ENCODE measurements around the gene RBBP8NL.
"Not testable (repeated sequence)": the region's sequence is repeated elsewhere in the genome, so short reads cannot be mapped to it uniquely, and the experiment has no call there.

RBBP8NL gene

DNA sequence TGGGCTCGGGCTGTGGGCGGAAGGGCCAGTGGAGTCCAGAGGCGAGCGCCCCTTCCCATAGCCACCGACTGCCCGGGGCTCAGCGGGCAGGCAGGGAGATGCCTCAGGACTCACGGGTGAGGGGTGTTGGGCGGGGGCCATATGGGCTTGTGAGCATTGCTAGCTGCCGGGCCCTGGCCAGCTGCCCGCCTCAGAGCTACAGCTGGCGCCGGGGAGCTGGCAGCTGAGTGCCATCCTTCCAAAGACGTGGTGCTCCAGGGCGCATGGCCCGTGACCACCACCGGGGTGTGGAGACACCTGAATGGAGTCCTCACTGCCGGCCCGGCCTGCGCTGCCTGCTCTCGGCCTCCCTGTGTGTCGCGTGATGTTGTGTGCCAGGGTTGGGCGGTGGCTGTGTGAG, 10.6 kb upstream of the RBBP8NL start:
- no peak for DNase-seq

DNA sequence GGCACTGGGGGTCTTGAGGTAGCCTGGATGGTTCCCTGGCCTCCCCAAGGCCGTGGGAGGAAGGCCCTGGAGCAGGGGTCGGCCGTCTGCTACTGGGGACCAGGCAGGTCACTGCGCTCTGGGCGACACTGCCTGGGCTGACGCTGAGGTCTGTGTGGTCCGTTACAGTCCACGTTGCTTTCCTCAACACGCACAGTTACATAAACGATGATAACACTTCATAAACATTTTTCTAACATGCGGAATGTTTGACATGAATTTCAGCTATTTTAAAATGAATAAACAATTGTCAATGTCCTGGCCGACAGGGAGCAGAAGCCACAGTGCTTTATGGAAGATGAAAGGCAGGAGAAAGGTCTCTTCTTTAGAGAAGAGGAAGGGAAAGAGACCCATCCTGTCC, 10.2 kb upstream of the RBBP8NL start:
- DNase-seq = no peak

DNA sequence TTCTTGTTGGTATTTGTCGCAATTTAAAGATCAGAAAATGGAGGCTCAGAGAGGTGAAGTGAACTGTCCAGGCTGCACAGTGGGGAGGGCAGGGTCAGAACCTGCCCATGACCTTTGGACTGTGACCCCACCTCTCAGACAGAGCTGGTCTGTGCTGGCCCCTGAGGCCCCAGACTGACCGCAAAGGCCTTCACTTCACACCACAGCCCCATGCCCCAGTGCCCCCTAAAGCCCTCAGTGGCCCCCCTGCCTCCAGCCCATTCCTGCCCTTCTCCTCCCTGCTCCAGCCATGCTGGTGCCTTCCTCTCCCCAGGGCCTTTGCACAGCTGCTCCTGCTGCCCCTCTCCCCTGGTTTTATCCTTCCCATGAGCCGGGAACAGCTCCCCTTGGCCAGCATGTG, 9.4 kb upstream of the RBBP8NL start:
- DNase-seq = no peak

DNA sequence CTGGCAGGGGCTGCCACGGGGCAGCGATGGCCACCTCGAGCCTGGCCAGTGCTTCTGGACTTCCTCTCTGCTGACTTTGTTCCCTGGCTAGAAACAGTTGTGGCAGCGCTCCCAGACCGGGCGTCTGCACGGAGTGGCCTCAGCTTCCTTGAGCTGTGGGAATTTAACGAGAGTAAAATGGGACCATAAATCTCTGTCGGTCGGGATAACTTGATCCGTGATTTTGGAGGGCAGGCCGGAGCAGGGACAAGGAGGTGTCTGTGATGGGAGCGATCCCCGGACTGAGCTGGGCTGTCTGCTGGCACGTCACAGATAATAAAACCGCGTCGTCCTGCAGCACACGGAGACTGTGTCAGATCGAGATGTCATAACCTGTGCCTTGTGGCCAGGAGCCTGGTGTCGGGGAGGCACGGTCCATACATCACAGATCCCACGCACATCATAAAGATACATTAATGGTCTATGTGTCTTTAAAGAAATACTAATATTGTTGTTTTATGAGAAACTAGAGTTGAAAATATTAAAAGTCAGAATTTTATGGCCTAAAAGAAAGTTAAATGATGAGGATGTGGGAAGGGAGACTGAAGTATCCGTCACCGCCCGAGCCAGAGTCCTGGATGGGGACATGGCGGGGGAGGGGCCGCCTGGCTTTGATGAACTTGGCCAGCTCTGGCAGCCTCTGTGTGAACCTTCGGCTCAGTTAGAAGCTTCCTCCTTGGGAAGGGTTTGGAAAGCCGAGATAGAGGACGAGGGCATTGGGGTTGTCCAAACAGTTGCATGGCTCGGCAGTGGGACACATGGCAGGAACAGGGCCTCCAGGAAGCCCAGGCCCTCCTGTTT, 6.5 kb upstream of the RBBP8NL start:
- DNase-seq = no peak

DNA sequence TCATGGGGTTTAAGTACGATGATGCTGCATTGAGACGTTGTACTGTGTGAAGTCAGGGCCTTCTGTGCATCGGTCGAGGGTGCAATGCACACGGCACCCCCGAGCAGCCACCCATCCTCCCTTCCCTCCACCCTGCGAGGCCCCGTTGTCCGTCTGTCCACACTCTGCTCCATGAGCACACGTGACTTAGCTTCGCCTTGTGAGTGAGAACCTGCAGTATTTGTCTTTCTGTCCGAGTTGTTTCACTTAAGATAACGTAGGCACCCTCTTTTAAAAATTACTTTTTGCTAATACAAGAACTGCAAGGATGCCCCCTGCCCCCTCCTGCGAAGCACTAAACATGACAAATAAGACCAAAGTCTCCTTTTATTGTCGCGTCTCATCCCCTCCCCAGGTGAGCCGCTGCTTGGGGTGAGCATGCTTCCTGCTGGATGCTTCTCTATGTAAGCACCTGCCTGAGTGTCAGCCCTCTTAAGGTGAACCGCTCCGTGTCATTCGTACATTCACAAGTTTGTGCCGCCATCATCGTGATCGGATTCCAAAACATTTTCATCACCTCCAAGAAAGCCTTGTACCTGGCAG, 3.6 kb upstream of the RBBP8NL start:
- no peak for DNase-seq

DNA sequence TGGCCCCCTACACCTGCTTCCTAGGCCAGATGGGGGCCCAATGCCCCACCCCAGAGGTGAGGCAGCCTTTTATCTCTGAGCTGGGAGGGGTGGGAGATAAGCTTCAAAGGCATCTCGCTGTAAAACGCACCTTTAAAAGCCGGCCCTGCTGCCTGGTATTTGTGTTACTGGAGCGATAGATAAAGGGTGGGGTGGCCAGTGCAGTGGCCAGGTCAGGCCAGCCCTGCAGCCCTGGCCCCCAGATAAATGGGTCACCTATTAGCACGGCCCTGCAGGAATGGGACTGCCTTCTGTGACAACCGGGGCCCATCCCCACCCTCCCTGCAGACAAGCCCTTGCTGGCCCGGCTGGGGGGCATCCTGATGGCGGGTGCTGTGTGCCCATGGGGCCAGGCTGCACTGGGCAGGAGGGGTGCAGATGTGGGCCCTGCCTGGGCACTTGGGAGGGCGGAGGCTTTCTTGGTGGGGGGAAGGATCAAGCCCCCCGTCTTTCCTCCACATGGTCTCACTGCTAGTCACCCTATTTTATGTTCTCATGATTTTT, 3.0 kb upstream of the RBBP8NL start:
- DNase-seq = no peak

DNA sequence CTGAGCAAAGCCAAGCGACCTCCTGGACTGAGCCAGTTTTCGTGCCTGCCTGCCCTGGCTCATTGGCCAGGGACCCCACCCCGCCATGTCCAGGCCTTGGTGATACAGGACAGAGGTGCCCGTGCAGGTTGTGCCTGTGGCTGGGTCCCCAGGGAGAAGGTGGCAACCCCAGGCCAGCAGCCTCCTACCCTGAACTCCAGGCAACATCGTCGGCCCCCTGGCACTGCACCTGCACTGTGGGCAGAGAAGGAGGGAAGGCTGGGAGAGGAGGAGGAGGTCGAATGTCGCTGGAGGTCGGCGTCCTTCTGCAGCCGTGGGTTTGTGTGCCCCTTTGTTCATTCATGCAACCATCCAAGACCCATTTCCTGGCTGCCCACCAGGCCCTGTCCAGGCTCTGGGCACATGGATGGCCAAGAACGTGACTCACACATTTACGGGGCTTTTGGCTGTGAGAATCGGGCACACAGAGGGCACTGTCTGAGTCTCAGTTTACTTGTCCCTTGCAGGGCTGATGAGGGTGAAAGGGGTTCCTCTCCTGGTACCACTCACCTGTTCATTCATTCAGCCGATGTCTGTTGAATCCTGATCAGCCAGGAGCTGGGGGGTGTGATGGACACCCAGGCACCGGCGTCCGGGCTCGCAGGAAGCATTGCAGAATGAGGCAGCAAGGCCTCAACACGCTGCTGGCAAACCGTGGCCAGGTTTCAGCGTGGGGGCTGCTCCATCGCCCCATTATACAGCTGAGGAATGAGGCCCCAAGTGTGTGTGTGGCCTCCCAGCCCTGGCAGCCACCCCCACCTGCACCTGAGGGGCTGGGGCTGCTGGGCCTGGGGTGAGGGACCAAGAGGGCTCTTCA, 2.3 kb upstream of the RBBP8NL start:
- no peak for DNase-seq

DNA sequence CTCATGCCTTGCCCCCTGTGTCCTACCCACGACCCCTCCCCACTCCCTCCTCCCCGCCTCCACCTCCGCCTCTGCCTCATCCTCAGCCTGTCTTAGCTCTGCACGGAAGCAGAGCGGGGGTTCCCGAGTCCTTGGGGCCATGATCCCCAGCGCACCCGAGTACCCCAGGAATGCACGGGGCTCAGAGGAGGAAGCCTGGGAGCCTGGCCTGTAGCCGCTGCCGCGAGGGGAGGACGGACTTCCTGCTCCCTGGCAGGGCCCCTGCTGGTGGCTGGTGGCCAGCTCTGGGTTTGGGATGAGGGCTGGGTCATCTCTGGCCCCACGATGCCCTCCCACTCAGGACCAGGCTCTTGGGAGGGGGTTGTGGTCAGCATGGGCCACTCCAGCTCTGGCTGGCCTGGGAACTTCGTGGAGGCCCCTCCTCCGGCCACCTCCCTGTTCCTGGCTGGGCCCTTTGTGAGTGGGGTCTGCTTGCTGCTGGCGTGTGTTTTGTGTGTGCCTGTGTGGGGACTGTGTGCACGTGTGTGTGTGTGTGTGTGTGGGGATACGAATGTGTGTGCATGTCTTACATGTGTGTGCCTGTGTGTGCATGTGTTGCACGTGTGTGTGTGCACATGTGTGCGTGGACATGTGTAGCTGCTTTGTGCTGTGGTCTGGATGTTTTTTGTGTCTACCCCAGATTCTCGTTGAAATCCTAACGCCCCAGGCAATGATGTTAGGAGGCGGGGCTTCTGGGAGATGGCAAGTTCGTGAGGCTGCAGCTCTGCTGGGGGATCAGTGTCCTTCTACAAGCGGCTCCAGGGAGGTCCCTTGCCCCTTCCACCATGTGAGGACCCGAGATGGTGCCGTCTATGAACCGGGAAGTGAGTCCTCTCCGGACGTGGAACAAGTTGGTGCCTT, 1.3 kb upstream of the RBBP8NL start:
- DNase-seq = no peak

DNA sequence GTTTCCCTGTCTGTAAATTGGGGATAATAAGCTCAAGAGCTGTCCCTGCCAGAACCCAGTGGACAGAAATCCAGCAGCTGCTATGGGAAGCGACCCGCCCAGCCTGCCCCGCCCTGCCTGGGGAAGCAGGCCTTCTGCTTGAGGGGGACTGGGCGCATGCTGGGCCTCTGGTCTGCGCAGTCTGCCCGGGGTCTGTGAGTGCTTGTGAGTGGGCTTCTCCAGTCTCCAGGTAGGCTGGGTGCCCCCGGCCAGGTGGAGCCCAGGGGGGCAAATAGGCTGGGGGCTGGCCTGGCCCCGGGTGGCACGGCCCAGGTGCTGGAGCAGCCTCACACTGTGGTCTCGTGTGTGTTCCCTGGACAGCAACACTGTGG, 648 bp upstream of the RBBP8NL start:
- no peak for DNase-seq

DNA sequence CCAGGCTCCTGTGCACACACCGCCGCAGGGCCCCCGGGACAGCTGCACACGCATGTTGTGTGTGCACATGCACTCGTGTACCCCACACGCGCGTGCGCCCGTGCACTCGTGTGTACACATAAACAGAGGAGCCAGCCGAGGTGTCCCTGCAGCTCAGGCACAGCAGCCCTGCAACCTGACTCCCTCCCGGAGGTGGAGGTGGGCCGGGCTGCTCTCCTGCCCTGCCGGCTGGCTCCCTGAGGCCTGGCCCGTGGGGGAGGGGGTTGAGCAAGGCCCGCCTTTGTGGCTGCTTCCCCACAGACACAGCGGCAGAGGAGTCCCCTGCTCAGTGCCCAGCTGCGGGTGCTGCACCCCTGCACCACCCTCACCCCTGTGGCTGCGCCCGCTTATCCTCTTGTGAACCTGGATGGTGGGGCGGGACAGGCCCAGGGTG, 624 bp downstream of the RBBP8NL start:
- no peak for DNase-seq

DNA sequence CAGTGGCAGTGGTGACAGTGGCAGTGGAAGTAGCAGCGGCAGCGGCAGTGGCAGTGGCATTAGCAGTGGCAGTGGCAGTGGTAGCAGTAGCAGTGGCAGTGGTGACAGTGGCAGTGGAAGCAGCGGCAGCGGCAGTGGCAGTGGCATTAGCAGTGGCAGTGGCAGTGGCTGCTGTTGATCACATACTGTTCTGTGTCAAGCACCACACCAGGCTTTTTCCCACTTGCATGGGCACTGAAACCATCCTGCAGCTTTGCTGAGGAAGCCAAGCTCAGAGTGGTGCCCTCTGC, 1.3 kb downstream of the RBBP8NL start:
- DNase-seq = not testable (repeated sequence)

DNA sequence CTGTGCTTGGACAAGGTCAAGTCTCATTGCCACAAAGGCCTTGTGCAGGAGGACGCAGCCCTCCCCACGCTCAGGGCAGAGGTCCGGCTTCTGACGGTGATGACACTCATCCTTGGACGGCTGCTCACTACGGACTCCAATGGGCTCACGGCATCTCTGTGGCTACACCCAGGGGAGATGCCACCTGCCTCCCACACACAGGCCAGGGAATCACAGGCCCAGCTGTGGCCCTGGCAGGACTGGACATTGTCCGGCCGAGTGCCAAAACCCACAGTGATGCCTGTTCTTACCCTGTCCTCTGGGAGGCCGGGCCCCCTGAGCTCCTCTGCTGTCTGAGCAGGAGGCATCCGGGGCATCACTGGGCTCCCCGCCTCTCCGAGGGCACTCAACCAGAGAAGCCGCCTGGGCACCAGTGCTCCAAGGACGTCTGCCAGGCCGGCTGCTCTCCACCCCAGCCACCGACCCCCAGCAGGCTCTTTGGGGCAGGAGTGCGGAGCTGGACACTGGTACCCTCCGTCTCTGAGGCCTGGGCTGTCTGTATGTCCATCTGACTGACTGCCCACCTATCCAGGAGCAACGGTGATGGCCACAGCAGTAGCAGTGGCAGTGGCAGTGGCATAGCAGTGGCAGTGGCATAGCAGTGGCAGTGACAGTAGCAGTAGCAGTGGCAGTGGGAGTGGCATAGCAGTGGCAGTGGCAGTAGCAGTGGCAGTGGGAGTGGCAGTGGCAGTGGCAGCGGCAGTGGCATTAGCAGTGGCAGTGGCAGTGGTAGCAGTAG, 1.9 kb downstream of the RBBP8NL start:
- DNase-seq = no peak

DNA sequence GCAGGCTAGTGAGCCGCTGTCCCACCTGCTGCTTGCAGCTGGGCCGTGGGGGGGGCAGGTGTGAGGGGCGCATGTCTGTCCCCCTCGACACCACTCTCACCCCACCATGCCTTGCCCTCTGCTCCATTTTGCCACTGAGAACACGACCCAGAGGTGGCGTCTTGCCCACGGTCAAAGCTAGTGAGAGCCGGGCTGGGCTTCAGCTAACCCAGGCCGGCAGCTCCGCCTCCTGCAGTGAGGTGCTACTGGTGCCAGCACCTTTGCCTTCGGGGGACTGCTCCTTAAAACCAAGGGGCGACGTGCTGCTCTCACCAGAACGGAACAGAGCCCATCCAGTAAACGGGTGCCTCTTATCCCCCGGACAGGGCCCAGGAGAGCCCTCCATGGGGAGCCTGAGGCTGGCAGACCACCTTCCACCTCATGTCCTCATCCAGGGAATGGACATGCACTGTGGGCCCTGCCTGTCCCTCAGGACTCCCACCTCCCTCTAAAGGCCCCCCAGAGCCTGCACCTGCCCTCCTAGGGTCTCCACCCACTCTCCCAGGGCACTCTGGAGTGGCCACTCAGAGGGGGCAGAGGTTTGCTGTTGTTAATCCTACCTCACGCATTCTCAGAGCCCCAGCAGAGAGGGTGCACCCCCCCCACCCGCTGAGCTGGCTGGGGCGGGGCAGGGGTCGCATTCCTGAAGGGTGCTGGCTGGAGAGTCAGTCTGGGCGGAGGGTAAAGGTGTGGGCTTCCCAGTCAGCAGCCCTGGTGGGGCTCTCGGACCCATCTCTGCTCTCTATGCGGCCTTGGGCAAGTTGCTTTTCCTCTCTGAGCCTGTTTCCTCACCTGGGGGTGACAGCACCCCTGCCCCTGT, 2.9 kb downstream of the RBBP8NL start:
- DNase-seq = no peak

DNA sequence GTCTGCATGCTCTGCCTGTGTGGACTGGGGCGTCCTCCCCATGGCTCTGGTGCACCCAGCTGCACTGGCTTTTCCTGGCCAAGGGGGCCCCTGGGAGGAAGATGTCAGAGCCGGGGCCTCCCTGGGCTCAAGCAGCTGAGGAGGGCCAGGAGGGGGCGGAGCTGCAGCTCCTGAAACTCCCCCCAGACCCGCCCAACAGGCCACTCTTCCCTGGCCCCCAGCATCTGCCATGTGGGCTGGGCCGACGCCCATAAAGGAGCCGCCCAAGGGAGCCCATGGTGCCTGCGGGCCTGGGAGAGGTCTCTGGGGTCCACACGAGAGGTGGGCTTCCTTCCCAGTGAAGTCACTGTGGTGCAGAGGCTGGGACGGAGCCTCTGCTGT, 4.0 kb downstream of the RBBP8NL start:
- DNase-seq = no peak

DNA sequence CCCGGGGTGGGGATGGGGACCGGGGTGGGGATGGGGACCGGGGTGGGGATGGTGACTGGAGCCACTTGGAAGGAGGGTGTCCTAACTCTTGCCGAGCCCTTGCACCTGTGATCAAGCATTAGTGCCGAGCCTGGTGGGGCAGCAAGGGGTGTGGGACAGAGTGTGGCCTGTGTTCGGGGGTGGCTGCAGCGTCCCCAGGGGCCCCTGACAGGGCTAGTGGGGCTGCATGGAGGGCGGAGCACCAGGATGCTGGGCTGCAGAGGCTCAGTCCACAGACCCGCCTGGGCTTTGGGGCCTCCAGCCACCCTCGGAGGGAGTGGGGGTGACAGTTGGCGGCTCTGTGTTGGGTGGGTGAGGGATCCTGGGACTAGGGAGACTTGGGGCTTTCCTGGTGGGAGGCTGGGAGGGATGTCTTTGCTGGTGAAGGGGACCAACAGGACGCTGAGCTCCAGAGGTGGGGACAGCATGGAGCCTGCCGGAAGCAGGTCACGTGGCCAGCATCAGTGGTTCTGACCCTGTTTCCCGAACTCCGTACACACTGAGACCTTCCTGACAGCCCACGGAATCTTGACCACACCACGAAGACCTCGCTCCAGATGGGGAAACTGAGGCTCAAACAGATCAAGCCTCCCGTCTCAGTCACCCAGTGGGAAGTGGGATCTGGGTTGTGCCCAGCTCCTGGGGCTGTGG, 4.6 kb downstream of the RBBP8NL start:
- DNase-seq = no peak

DNA sequence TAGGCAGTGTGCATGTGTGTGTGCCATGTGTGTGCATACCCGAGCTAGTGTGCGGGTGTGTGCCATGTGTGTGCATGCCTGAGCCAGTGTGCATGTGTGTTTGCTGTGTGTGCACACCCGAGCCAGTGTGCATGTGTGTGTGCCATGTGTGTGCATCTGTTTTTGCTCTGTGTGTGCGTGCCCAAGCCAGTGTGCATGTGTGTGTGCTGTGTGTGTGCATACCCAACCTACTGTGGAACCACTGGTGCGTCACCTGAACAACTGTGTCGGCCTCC, 5.7 kb downstream of the RBBP8NL start:
- DNase-seq = no peak

DNA sequence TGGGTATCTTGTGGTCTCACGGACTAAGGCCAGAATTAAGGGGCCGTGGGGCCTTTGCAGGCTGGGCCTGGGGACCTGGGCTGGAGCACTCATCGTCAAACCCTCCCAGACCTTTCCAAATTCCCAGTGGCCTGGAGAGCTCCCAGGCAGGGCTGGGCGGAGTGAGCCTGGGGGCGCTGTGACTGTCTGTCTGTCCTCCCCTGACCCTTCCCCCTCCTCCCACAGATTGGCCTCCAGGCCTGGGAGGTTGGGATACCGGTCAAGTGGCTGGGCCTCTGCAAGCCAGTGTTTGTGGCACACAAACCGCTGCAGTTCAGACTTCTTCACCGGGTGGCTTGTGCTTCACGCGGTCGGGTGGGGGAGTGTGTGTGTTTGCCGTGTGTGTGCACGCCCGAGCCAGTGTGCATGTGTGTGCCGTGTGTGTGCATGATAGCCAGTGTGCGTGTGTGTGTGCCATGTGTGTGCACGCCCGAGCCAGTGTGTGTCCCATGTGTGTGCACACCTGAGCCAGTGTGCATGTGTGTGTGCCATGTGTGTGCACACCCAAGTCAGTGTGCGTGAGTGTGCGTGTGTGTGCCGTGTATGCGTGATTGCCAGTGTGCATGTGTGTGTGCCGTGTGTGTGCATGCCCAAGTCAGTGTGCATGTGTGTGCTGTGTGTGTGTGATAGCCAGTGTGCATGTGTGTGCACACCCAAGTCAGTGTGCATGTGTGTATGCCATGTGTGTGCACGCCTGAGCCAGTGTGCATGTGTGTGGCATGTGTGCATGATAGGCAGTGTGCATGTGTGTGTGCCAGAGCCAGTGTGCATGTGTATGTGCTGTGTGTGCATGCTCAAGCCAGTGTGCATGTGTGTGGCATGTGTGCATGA, 6.3 kb downstream of the RBBP8NL start:
- no peak for DNase-seq

DNA sequence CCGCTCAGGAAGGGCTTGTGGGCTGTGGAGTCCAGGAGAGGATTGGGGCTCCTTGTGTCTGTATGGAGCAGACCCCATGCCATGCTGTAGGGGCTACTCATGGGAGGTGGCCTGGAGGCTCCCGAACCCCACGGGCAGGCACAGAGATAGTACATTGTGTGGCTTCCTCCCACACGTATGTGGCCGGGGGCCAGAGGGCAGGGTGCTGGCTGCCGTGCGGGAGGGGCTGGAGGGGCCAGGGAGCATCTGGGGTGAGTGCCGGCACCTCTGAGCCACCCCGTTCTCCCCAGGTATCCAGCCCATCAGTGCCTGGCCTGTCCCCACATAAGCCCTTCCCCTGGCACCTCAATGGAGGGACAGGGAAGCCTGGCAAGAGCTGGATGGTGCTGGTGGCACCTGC, 7.6 kb downstream of the RBBP8NL start:
- no peak for DNase-seq

DNA sequence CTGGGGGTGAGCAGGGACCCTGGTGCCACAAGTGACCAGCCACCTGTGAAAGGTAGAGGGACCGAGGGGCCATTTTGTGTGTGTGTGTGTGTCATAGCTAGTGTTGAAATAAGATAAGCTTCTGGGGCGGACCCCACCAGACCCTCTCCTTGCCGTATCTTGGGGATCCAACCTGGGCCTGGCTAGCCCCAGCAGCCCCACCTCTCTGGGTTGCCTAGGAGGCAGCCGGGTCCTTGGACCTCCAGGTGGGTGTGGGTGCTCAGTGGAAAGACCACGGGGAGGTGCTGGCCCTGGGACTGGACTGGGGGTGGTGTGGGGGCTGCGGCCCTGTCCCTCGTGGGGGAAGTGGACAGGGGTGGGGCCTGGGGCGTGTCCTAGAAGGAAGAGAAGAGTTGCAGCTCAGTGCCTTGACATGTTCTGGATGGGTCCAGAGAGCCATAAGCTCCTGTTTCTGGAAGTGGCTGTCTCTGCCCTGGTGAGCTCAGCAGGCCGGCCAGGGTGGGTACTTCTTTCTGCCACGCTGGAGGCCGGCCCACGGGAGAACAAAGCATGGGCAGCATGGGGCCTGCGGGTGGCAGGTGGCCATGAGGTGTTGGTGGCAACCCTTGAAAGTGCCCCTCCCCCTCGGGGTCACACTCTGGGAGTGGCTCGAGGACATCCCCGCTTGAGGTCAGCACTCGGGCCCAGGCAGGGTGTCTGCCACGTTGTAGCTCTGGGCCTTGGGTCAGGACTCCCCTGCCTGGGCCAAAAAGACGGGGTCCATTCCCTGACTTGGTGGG, 8.4 kb downstream of the RBBP8NL start:
- DNase-seq = no peak
